Choroid plexus epithelial cell (primary cell): Measurements from ENCODE around the gene CD22.

Experiments
- DNase-seq: peaks from one replicate; pipeline ENCODE4 v3.0.0-alpha.2; 2010; ENCODE audit warnings: low read depth
- H3K4me3 ChIP-seq: 2 replicates; pipeline ENCODE4 v1.5.1; 2011; ENCODE audit warnings: low read depth, mild to moderate bottlenecking, control low read depth, low read length, moderate library complexity
- TF ChIP-seq, protein P1 (sequence below): conservative IDR thresholded peaks from 2 replicates; pipeline ENCODE4 v1.5.1; 2011; ENCODE audit warnings: low read depth, mild to moderate bottlenecking, control low read depth, inconsistent platforms, low read length, moderate library complexity

The CD22 gene

DNA sequence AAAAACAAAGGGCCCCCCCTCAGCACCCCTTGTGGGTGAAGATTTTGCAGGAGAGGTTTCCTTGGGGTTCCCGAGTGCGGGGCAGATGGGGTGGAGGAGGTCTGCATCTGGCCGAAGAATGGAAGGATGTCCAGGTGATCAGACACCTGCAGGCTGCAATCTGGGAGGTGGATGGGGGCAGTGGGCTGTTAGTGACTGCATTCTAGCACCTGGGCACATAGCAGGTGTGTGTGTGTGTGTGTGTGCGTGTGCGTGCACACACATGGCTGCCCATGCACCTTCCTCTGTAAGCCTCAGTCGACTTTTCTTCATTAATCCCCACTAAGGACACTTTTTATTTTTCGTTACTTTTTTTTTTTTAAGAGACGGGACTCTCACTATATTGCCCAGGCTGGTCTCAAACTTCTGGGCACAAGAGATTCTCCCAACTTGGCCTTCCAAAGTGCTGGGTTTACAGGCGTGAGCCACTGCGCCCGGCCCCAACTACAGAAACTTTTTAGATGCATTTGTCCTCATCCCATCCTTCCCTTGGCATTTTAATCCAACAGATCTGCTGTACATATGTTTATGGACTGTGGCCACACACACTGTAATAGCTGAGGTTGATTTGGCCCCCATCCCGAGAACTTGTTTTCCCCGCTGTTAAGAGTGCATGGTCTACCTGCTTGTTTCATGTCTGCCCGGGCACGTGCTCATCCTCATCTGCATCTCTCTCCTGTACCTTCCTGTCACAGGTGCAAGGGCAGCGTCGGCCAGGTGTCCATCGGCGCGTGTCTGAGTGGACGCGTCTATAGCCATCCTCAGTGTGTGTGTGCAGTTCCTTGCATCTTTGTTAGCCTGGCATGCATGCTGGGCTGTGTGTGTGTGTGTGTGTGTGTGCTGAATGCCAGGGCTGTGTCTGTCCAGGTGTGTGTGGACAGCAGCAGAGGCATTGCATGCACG lies 36.3 kb upstream of the CD22 start:
- DNase-seq, result no peak
- TF ChIP-seq, protein P1, sequence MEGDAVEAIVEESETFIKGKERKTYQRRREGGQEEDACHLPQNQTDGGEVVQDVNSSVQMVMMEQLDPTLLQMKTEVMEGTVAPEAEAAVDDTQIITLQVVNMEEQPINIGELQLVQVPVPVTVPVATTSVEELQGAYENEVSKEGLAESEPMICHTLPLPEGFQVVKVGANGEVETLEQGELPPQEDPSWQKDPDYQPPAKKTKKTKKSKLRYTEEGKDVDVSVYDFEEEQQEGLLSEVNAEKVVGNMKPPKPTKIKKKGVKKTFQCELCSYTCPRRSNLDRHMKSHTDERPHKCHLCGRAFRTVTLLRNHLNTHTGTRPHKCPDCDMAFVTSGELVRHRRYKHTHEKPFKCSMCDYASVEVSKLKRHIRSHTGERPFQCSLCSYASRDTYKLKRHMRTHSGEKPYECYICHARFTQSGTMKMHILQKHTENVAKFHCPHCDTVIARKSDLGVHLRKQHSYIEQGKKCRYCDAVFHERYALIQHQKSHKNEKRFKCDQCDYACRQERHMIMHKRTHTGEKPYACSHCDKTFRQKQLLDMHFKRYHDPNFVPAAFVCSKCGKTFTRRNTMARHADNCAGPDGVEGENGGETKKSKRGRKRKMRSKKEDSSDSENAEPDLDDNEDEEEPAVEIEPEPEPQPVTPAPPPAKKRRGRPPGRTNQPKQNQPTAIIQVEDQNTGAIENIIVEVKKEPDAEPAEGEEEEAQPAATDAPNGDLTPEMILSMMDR, result no peak
- no peak overlapping the region for H3K4me3 ChIP-seq

DNA sequence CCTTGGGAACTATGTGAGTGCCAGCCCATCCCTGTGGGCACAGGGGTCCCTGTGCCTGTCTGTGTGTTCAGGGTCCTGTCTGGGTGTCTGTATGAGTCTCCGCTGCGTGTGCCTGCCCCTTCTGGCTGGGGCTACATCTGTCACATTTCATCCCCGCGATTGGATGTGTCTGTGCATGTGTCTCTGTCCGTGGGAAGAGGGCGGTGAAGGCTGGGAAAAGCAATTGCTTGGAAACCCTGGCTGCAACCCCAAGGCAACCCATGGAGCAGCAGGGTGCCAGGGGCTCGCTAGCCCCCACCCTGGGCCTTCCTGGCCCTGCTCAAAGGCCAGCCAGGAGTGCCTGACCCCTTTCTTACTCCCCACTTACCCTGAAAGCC lies 35.6 kb upstream of the CD22 start:
- TF ChIP-seq, protein P1, result no peak
- no peak overlapping the region for H3K4me3 ChIP-seq
- no peak for DNase-seq

DNA sequence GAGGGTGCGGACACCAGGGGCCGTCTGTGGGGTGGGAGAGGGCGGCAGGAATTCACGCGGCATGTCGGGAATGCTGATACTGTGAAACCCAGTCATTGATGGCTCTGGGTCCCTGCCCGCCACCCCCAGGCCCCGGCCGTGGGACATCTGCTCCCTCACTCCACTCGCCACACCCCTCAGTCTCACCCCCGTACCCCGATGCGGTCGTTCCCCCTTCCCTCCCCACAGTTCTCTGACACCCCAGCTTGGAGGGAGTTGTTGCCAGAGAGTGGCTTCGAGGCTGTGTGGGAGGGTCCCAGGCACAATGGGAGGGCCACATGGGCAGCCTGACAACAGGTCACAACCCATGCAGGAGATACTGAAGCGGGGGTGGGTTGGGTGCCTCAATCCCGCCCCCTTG lies 35.2 kb upstream of the CD22 start:
- no peak overlapping the region for H3K4me3 ChIP-seq
- TF ChIP-seq, protein P1, result no peak
- DNase-seq, result no peak

DNA sequence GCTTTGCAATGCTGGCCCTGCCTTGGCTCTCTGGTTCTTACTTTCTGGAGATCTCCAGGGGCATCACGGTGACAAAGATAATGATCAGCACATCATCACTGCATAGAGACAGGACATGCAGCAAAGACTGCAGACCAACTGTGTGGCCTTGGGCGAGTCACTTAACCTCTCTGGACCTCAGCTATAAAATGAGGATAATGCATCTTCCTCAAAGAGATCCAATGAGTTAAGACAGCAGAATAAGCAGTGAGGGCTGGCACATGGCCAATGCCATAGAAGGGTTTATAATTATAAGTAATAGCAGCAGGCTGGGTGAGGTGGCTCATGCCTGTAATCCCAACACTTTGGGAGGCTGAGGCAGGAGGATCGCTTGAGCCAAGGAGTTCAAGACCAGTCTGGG lies 34.7 kb upstream of the CD22 start:
- peak; percentile 13 for DNase-seq
- no peak overlapping the region for H3K4me3 ChIP-seq
- TF ChIP-seq, protein P1, result no peak

DNA sequence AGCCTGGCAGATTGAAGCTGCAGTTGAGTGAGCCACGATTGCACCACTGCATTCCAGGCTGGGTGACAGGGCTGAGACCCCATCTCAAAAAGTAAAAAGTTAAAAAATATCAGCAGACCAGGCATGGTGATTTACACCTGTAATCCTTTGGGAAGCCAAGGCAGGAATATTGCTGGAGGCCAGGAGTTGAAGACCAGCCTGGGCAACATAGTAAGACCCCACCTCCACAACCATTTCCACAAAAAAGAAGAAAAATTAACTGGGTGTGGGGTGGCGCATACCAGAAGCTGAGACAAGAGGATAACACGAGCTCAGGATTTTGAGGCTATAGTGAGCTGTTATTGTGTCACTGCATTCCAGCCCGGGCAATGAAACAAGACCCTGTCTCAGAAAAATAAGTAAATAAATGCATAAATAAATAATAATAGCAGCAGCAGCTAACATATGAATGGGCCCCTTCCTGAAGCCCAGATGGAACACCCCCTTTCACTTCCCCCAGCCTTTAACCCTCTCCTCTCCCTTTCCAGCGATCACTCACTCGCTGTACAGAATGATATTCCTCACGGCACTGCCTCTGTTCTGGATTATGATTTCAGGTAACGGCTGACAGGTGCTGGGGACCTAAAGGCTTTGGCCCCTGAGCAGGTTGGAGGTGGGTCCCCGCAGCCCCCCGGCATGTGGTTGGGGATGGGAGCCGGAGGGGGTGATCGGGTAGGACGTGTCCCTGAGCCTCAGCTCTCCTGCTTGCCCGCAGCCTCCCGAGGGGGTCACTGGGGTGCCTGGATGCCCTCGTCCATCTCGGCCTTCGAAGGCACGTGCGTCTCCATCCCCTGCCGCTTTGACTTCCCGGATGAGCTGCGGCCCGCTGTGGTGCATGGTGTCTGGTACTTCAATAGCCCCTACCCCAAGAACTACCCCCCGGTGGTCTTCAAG lies 33.9 kb upstream of the CD22 start:
- TF ChIP-seq, protein P1, result no peak
- no peak overlapping the region for H3K4me3 ChIP-seq

DNA sequence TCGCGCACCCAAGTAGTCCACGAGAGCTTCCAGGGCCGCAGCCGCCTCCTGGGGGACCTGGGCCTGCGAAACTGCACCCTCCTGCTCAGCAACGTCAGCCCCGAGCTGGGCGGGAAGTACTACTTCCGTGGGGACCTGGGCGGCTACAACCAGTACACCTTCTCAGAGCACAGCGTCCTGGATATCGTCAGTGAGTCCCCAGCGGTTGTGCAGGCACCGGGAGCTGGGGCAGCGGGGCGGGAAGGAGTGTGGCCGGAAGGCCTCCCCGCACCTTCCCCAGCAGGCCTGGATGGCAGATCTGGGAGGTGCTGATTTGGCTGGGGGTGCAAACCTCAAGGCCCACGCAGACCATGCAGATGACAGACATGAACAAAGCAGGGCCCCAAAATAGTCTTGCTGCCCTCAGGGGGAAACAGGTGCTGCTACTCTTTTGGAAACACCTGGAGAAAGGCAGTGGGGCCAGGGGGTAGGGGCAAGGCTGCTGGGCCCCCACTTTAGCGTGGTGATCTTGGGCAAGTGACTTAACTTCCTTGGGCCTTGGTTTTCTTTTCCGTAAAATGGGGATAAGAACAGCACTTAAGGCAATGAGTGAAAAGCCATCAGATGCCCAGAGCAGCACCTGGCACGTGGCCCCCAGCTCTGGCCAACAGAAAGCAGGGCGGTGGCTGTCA lies 33.1 kb upstream of the CD22 start:
- H3K4me3 ChIP-seq, result no peak overlapping the region
- DNase-seq, result no peak
- TF ChIP-seq, protein P1, result no peak

More for the DNA sequence above, 33.9 kb upstream of the CD22 start:
- peak; percentile 25 for DNase-seq
